ENCODE results near the gene WDR7. TPM values are rescaled to one million over a fixed set of nuclear protein-coding genes. Genes with fewer than 3 reads are reported as not detected.

The WDR7 gene
- total and polyA plus RNA-seq, 7 donors = 3.7 to 45.3 (median 28.5) TPM

GRCh38 chr18:56889621-56890020 is 238.5 kb downstream of the WDR7 start:
- intact Hi-C loops (cut with DNase I) = no loop called here
- no peaks in the 10 kb centered on the region for H3K27me3 ChIP-seq
- DNase-seq = no peak
- no peak overlapping the region for H3K4me3 ChIP-seq
- 95% methylated on average over 2 of the region's 2 CpGs for WGBS, 2 donors
- H3K27ac ChIP-seq = no peak overlapping the region
- H3K4me1 ChIP-seq = peaks cover 0 to 28% (median 13%) of the 10 kb centered on the region in 4 donors
- H3K9me3 ChIP-seq = no peaks in the 10 kb centered on the region
- TF ChIP-seq POLR2A (IDR thresholded peaks at IDR 0.05) = no peak
- TF ChIP-seq EP300 (IDR thresholded peaks at IDR 0.05) = no peak
- no peak for TF ChIP-seq POLR2AphosphoS5 (IDR thresholded peaks at IDR 0.05)
- H3K36me3 ChIP-seq = no peaks in the 10 kb centered on the region

- no peaks in the 10 kb centered on the region for H3K36me3 ChIP-seq
- H3K4me3 ChIP-seq = no peak overlapping the region
- H3K27me3 ChIP-seq = no peaks in the 10 kb centered on the region
- DNase-seq = no peak
- 69 to 81% methylated on average over 1 of the region's 1 CpG for WGBS, 2 donors
- intact Hi-C loops (cut with DNase I) = no loop called here
- H3K27ac ChIP-seq = peak overlapping the region in 1 of 4 donors; percentile 40
- peaks cover 0 to 28% (median 13%) of the 10 kb centered on the region in 4 donors for H3K4me1 ChIP-seq
- TF ChIP-seq POLR2A (IDR thresholded peaks at IDR 0.05) = no peak
- TF ChIP-seq EP300 (IDR thresholded peaks at IDR 0.05) = no peak
- no peak for TF ChIP-seq POLR2AphosphoS5 (IDR thresholded peaks at IDR 0.05)
- TF ChIP-seq CTCF (IDR thresholded peaks at IDR 0.05) = no peak
- no peaks in the 10 kb centered on the region for H3K9me3 ChIP-seq
Observed at GRCh38 chr18:56890632-56891031, 239.5 kb downstream of the WDR7 start.

GRCh38 chr18:56891116-56891515 is 240.0 kb downstream of the WDR7 start:
- Histone ChIP-seq H3K27ac (peak overlapping the region in 1 of 4 donors; percentile 40), H3K4me3 (no peak overlapping the region), H3K27me3 (no peaks in the 10 kb centered on the region), H3K9me3 (no peaks in the 10 kb centered on the region), H3K36me3 (no peaks in the 10 kb centered on the region), H3K4me1 (peaks cover 0 to 28% (median 13%) of the 10 kb centered on the region in 4 donors)
- 91 to 92% methylated on average over 3 of the region's 3 CpGs for WGBS, 2 donors
- no peak for DNase-seq
- no peak for TF ChIP-seq EP300 (IDR thresholded peaks at IDR 0.05)
- no peak for TF ChIP-seq POLR2A (IDR thresholded peaks at IDR 0.05)
- TF ChIP-seq POLR2AphosphoS5 (IDR thresholded peaks at IDR 0.05) = no peak
- TF ChIP-seq CTCF (IDR thresholded peaks at IDR 0.05) = no peak
- intact Hi-C loops (cut with DNase I) = no loop called here

GRCh38 chr18:56891870-56892269 is 240.7 kb downstream of the WDR7 start:
- no peak for DNase-seq
- Histone ChIP-seq H3K36me3 (no peaks in the 10 kb centered on the region), H3K27ac (no peak overlapping the region), H3K4me1 (peaks cover 0 to 28% (median 13%) of the 10 kb centered on the region in 4 donors), H3K4me3 (no peak overlapping the region), H3K9me3 (no peaks in the 10 kb centered on the region), H3K27me3 (no peaks in the 10 kb centered on the region)
- intact Hi-C loops (cut with DNase I) = no loop called here
- WGBS, 2 donors = 81 to 82% methylated on average over 1 of the region's 1 CpG
- no peak for TF ChIP-seq POLR2A (IDR thresholded peaks at IDR 0.05)

GRCh38 chr18:56897122-56897521 is 246.0 kb downstream of the WDR7 start:
- Histone ChIP-seq H3K27ac (no peak overlapping the region), H3K9me3 (no peaks in the 10 kb centered on the region), H3K36me3 (no peaks in the 10 kb centered on the region), H3K4me1 (peaks cover 0 to 4% (median 1%) of the 10 kb centered on the region in 4 donors), H3K27me3 (no peaks in the 10 kb centered on the region), H3K4me3 (no peak overlapping the region)
- 48 to 49% methylated on average over 2 of the region's 2 CpGs for WGBS, 2 donors
- intact Hi-C loops (cut with DNase I) = no loop called here
- TF ChIP-seq CTCF (IDR thresholded peaks at IDR 0.05) = no peak
- TF ChIP-seq POLR2A (IDR thresholded peaks at IDR 0.05) = no peak
- no peak for TF ChIP-seq POLR2AphosphoS5 (IDR thresholded peaks at IDR 0.05)
- no peak for TF ChIP-seq EP300 (IDR thresholded peaks at IDR 0.05)
- no peak for DNase-seq

GRCh38 chr18:56899660-56900059 is 248.5 kb downstream of the WDR7 start:
- 96 to 99% methylated on average over 1 of the region's 1 CpG for WGBS, 2 donors
- Histone ChIP-seq H3K4me1 (no peaks in the 10 kb centered on the region), H3K9me3 (no peaks in the 10 kb centered on the region), H3K27me3 (no peaks in the 10 kb centered on the region), H3K36me3 (no peaks in the 10 kb centered on the region), H3K4me3 (no peak overlapping the region), H3K27ac (no peak overlapping the region)
- intact Hi-C loops (cut with DNase I) = no loop called here
- DNase-seq = no peak
- TF ChIP-seq POLR2AphosphoS5 (IDR thresholded peaks at IDR 0.05) (no peak), POLR2A (IDR thresholded peaks at IDR 0.05) (no peak), CTCF (IDR thresholded peaks at IDR 0.05) (no peak), EP300 (IDR thresholded peaks at IDR 0.05) (no peak)
